Fibroblast of pulmonary artery (primary cell): ENCODE measurements around the gene PLCG2.

ENCODE experiments used
- DNase-seq: peaks from one replicate; pipeline ENCODE4 v3.0.0-alpha.2; 2010; ENCODE audit warnings: low read depth
- H3K4me3 ChIP-seq: replicated peaks from 2 replicates; pipeline ENCODE4 v1.5.1; 2011; ENCODE audit warnings: low read depth, mild to moderate bottlenecking, control low read depth, low read length, moderate library complexity
- CTCF ChIP-seq: IDR thresholded peaks from 2 replicates; pipeline ENCODE4 v1.5.1; 2011; ENCODE audit warnings: mild to moderate bottlenecking, control low read depth, low read length, inconsistent platforms; ENCODE audit errors: missing control alignments

Gene PLCG2

GRCh38 chr16:81880816-81881215 is 101.7 kb downstream of the PLCG2 start:
- no peak for TF ChIP-seq CTCF
- H3K4me3 ChIP-seq: no peak overlapping the region
- no peak for DNase-seq

GRCh38 chr16:81881228-81881627 is 102.1 kb downstream of the PLCG2 start:
- DNase-seq: no peak
- no peak for TF ChIP-seq CTCF
- H3K4me3 ChIP-seq: no peak overlapping the region

- no peak overlapping the region for H3K4me3 ChIP-seq
- DNase-seq: no peak
- TF ChIP-seq CTCF: no peak
Measured at GRCh38 chr16:81882559-81882958, 103.5 kb downstream of the PLCG2 start.

- TF ChIP-seq CTCF: no peak
- no peak overlapping the region for H3K4me3 ChIP-seq
- no peak for DNase-seq
Measured at GRCh38 chr16:81883235-81883634, 104.1 kb downstream of the PLCG2 start.

- no peak overlapping the region for H3K4me3 ChIP-seq
- peak; percentile 76 for TF ChIP-seq CTCF
- peak; percentile 38 for DNase-seq
Measured at GRCh38 chr16:81885976-81886586, 107.0 kb downstream of the PLCG2 start.

GRCh38 chr16:81888520-81889394 is 109.7 kb downstream of the PLCG2 start:
- DNase-seq: no peak
- no peak for TF ChIP-seq CTCF
- no peak overlapping the region for H3K4me3 ChIP-seq
